Neural crest cell (in vitro differentiated cells): ENCODE measurements around the gene GMPR. TPM values are rescaled to one million over a fixed set of nuclear protein-coding genes. Genes with fewer than 3 reads are reported as not detected.

Experiments used
- DNase-seq: peaks from one replicate; pipeline ENCODE4 v3.0.0; 2021; ENCODE audit warnings: low read depth, mixed read lengths, low spot score
- H3K27ac Mint-ChIP-seq: one replicate; pipeline ENCODE4 v1.8.0; 2021; ENCODE audit warnings: mild to moderate bottlenecking, mixed read lengths; ENCODE audit not compliant: unreplicated experiment
- H3K27me3 Mint-ChIP-seq: 2 replicates; pipeline ENCODE4 v1.8.0; 2021; ENCODE audit warnings: low read depth, mild to moderate bottlenecking, mixed read lengths
- H3K36me3 Mint-ChIP-seq: 2 replicates; pipeline ENCODE4 v1.8.0; 2021; ENCODE audit warnings: low read depth, mild to moderate bottlenecking, mixed read lengths
- H3K4me1 Mint-ChIP-seq: 2 replicates; pipeline ENCODE4 v1.8.0; 2021; ENCODE audit warnings: mixed read lengths
- H3K4me3 Mint-ChIP-seq: one replicate; pipeline ENCODE4 v1.8.0; 2021; ENCODE audit warnings: mild to moderate bottlenecking, mixed read lengths
- H3K9me3 Mint-ChIP-seq: 2 replicates; pipeline ENCODE4 v1.8.0; 2021; ENCODE audit warnings: mixed read lengths
- long read RNA-seq: library from polyadenylated mRNA; unstranded; transcript quantifications from one replicate; pipeline ENCODE4 v2.0.0, GENCODE V29; 2020
- total RNA-seq: library from RNA; stranded (reverse); gene quantifications from 2 replicates; pipeline ENCODE4 v1.2.1, GENCODE V29; 2021
- TF ChIP-seq, protein P1 (sequence below): fragments of 200-600 bp; sonication (generic); conservative IDR thresholded peaks from 2 replicates; pipeline ENCODE4 v1.5.0; 2021; ENCODE audit warnings: antibody characterized with exemption, mild to moderate bottlenecking

The GMPR gene
- 0.16 TPM in 1 of 2 replicates, not detected in the other for total RNA-seq
- long read RNA-seq: 0 reads

- no peak within 1 kb of the TSS for H3K27ac Mint-ChIP-seq
- peaks cover 16% of the 10 kb centered on the region for H3K4me1 Mint-ChIP-seq
- TF ChIP-seq, protein P1, sequence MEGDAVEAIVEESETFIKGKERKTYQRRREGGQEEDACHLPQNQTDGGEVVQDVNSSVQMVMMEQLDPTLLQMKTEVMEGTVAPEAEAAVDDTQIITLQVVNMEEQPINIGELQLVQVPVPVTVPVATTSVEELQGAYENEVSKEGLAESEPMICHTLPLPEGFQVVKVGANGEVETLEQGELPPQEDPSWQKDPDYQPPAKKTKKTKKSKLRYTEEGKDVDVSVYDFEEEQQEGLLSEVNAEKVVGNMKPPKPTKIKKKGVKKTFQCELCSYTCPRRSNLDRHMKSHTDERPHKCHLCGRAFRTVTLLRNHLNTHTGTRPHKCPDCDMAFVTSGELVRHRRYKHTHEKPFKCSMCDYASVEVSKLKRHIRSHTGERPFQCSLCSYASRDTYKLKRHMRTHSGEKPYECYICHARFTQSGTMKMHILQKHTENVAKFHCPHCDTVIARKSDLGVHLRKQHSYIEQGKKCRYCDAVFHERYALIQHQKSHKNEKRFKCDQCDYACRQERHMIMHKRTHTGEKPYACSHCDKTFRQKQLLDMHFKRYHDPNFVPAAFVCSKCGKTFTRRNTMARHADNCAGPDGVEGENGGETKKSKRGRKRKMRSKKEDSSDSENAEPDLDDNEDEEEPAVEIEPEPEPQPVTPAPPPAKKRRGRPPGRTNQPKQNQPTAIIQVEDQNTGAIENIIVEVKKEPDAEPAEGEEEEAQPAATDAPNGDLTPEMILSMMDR: no peak
- peak within 1 kb of the TSS; percentile 82 for H3K4me3 Mint-ChIP-seq
- H3K36me3 Mint-ChIP-seq: no peaks in the 10 kb centered on the region
- peak; percentile 35 for DNase-seq
- peaks cover 81% of the 10 kb centered on the region for H3K27me3 Mint-ChIP-seq
- H3K9me3 Mint-ChIP-seq: no peaks in the 10 kb centered on the region
Observed at GRCh38 chr6:16238057-16238962, at the start of gene GMPR. TSS of gene GMPR (plus strand) at chr6:16238587. CDS start at chr6:16238694, 107 bp downstream.

DNA sequence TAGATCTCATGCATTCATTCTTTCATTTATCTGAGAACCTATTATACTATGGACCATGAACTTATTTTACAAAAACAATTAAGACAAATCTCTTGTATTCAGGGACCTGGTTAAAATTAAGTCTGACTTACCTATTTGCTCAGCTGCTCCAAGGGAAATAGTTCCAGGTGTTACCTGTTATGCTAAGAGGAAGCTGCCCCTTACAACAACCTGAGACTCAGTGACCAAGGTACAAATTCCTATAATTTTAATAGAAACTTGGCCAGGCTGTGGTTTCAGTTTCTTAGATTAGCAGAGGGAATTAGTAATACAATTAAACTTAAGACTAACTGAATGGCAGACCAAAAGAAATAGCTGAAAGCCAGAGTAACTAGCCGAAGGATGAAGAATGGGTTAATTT, 48.2 kb upstream of the GMPR start:
- H3K27ac Mint-ChIP-seq: no peak overlapping the region
- H3K27me3 Mint-ChIP-seq: peaks cover 85% of the 10 kb centered on the region
- H3K36me3 Mint-ChIP-seq: no peaks in the 10 kb centered on the region
- no peak for DNase-seq
- TF ChIP-seq, protein P1: no peak
- no peak overlapping the region for H3K4me3 Mint-ChIP-seq
- no peaks in the 10 kb centered on the region for H3K9me3 Mint-ChIP-seq
- H3K4me1 Mint-ChIP-seq: no peaks in the 10 kb centered on the region

- no peak overlapping the region for H3K4me3 Mint-ChIP-seq
- peak overlapping the region; percentile 68 for H3K27ac Mint-ChIP-seq
- peaks cover 24% of the 10 kb centered on the region for H3K4me1 Mint-ChIP-seq
- H3K9me3 Mint-ChIP-seq: no peaks in the 10 kb centered on the region
- DNase-seq: no peak
- H3K27me3 Mint-ChIP-seq: peaks cover 83% of the 10 kb centered on the region
- TF ChIP-seq, protein P1: no peak
- no peaks in the 10 kb centered on the region for H3K36me3 Mint-ChIP-seq
Observed at GRCh38 chr6:16196260-16196983, 42.0 kb upstream of the GMPR start.

DNA sequence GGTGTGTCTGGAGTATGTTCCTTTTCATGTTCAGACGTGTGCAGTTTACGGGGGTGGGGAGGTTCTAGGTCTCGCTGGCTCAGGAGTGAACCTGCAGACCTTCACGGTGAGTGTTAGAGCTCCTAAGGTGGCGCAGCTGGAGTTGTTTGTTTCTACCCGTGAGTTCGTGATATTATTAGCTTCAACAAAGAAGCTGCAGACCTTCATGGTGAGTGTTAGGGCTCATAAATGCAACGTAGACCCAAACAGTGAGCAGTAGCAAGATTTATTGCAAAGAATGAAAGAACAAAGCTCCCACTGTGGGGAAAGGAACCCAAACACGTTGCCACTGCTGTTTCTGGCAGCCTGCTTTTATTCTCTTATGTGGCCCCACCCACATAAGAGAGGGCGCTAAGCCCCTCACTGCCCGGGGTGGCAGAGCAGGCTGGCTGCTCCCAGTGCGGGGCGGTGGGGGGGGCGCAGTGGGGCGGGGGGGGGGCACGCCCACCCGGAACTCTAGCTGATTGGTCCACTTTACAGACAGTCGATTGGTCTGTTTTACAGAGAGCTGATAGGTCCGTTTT, 41.3 kb upstream of the GMPR start:
- no peak for DNase-seq
- no peaks in the 10 kb centered on the region for H3K36me3 Mint-ChIP-seq
- TF ChIP-seq, protein P1: no peak
- H3K4me3 Mint-ChIP-seq: no peak overlapping the region
- H3K27ac Mint-ChIP-seq: peak overlapping the region; percentile 68
- no peaks in the 10 kb centered on the region for H3K9me3 Mint-ChIP-seq
- peaks cover 82% of the 10 kb centered on the region for H3K27me3 Mint-ChIP-seq
- H3K4me1 Mint-ChIP-seq: peaks cover 24% of the 10 kb centered on the region

DNA sequence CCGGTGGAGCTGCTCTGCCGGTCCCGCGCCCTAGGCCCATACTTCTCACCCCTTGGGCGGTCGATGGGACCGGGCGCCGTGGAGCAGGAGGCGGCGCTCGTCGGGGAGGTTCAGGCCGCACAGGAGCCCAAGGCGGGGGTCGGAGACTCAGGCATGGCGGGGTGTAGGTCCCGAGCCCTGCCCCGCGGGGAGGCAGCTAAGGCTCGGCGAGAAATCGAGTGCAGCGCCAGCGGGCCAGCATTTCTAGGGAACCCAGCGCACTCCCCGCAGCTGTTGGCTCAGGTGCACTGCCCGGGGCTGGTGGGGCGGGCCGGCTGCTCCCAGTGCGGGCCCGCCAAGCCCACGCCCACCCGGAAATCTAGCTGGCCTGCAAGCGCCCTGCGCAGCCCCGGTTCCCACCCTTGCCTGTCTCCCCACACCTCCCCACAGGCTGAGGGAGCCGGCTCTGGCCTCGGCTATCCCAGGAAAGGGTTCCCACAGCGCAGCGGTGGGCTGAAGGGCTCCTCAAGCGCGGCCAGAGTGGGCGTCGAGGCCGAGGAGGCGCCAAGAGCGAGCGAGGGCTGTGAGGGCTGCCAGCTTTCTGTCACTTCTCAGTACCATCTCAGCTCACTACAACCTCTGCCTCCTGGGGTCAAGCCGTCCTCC, 40.2 kb upstream of the GMPR start:
- peaks cover 82% of the 10 kb centered on the region for H3K27me3 Mint-ChIP-seq
- no peak for DNase-seq
- H3K4me3 Mint-ChIP-seq: no peak overlapping the region
- no peaks in the 10 kb centered on the region for H3K36me3 Mint-ChIP-seq
- no peaks in the 10 kb centered on the region for H3K9me3 Mint-ChIP-seq
- TF ChIP-seq, protein P1: no peak
- peaks cover 27% of the 10 kb centered on the region for H3K4me1 Mint-ChIP-seq
- no peak overlapping the region for H3K27ac Mint-ChIP-seq
